D721Med (cell line): ENCODE results near the gene LMTK3.

ENCODE experiments used
- DNase-seq: peaks from one replicate; pipeline ENCODE4 v3.0.0; 2011; ENCODE audit warnings: low spot score; ENCODE audit not compliant: insufficient read length
- FAIRE-seq: peaks from 2 replicates; lab custom pipeline; 2011; peaks lifted over from hg19 to GRCh38; lab: Jason Lieb, UNC
- CTCF ChIP-seq: IDR thresholded peaks from 2 replicates; pipeline ENCODE4 v1.5.1; 2012; ENCODE audit warnings: mild to moderate bottlenecking, control low read depth; ENCODE audit not compliant: insufficient read depth; ENCODE audit errors: missing control alignments

The LMTK3 gene

GRCh38 chr19:48443731-48444128 is 67.9 kb downstream of the LMTK3 start:
- TF ChIP-seq CTCF, result no peak
- DNase-seq, result no peak
- FAIRE-seq, result no peak

DNA sequence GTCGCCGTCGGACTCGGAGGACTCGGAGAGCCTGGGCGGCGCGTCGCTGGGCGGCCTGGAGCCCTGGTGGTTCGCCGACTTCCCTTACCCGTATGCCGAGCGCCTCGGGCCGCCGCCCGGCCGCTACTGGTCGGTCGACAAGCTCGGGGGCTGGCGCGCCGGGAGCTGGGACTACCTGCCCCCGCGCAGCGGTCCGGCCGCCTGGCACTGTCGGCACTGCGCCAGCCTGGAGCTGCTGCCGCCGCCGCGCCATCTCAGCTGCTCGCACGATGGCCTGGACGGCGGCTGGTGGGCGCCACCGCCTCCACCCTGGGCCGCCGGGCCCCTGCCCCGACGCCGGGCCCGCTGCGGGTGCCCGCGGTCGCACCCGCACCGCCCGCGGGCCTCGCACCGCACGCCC is 68.4 kb downstream of the LMTK3 start:
- DNase-seq (no peak), FAIRE-seq (no peak)
- no peak for TF ChIP-seq CTCF

GRCh38 chr19:48442116-48443035 is 69.3 kb downstream of the LMTK3 start:
- DNase-seq (no peak), FAIRE-seq (no peak)
- no peak for TF ChIP-seq CTCF

DNA sequence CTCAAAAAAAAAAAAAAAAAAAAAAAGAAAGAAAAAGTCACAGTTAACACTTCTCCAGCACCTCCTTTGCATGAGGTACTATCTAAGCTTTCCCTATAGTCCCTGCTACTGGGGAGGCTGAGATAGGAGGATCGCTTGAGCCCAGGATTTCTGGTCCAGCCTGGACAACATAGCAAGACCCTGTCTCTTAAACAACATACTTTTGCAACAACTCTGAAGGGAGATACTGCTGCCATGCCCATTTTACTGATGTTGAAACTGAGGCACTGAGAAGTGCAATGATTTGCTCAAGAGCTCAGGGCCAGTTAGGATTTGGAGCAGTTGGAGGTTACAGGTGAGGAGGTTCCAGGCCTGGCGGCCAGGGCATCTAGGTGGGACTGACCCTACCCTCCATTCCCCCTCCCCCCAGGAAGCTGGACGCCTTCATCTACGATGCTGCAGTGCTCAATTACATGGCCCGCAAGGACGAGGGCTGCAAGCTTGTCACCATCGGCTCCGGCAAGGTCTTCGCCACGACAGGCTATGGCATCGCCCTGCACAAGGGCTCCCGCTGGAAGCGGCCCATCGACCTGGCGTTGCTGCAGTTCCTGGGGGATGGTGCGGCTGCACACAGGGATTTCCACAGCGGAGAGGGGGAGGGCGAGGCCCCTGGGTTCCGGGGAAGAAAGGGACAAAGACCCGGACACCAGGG is 70.1 kb downstream of the LMTK3 start:
- TF ChIP-seq CTCF, result no peak
- FAIRE-seq (no peak), DNase-seq (no peak)

DNA sequence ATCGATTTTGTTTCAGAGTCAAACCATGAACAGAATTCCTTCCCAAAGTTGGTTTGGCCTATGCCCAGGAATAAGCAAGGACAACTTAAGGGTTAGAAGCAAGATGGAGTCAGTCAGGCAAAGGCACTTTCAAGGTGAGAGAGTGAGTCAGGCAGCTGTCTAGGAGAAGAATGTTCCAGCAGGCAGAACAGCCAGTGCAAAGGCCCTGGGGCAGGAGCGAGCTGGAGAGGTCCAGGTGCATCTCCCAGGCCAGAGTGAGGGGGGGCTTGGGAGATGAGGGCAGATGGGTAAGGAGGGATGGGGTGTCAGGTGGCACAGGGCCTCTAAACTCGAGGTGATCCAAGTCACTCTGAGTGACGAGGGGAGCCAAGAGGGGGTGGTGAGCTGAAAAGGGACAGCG is 75.0 kb downstream of the LMTK3 start:
- no peak for DNase-seq
- no peak for TF ChIP-seq CTCF
- FAIRE-seq, result no peak
